ENCODE results near the gene C10orf105. TPM values are rescaled to one million over a fixed set of nuclear protein-coding genes. Genes with fewer than 3 reads are reported as not detected.

C10orf105 gene
- total RNA-seq, 1 experiment from 2014 or later = not detected

DNA sequence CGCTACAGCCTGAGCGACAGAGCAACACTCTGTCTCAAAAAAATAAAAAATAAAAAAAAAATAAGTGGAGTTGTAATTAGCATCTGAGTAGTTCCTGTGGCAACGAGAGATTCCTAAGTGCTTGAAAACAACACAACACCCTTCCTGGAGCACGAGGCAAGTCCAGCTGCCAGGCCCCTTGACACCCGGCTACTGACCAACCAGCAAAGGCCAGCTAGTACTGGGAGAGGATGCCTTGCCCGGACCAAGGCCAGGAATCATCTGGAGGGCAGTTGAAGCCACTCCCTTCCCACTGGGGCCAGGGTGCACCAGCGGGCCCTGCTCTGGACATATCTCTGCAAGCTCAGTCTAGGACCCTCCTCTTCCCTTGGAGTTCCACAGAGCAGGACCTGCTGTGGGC, 536 bp downstream of the C10orf105 start:
- no peak overlapping the region for H3K4me3 ChIP-seq (ENCODE audit: low read length)
- H3K4me1 ChIP-seq (ENCODE audit: low read length) = peaks cover 4% of the 10 kb centered on the region
- DNase-seq = no peak
- H2AFZ ChIP-seq (ENCODE audit: low read length) = no peak overlapping the region
- H3K9me2 ChIP-seq (replicated peaks; ENCODE audit: insufficient read depth, low read length) = no peaks in the 10 kb centered on the region
- H3K9ac ChIP-seq (ENCODE audit: low read length) = no peak overlapping the region
- no peaks in the 10 kb centered on the region for H3K36me3 ChIP-seq (ENCODE audit: insufficient read depth, low read length)
- no peak overlapping the region for H3K27ac ChIP-seq (ENCODE audit: low read length)
- no peaks in the 10 kb centered on the region for H3K27me3 ChIP-seq (ENCODE audit: low read length)
- H3K79me2 ChIP-seq (ENCODE audit: low read length) = no peaks in the 10 kb centered on the region
- no peaks in the 10 kb centered on the region for H4K20me1 ChIP-seq (ENCODE audit: insufficient read depth, low read depth, low read length)
- H3K4me2 ChIP-seq (ENCODE audit: low read depth, low read length, poor library complexity, severe bottlenecking) = no peak overlapping the region
- no peaks in the 10 kb centered on the region for H3K9me3 ChIP-seq (ENCODE audit: low read length)

DNA sequence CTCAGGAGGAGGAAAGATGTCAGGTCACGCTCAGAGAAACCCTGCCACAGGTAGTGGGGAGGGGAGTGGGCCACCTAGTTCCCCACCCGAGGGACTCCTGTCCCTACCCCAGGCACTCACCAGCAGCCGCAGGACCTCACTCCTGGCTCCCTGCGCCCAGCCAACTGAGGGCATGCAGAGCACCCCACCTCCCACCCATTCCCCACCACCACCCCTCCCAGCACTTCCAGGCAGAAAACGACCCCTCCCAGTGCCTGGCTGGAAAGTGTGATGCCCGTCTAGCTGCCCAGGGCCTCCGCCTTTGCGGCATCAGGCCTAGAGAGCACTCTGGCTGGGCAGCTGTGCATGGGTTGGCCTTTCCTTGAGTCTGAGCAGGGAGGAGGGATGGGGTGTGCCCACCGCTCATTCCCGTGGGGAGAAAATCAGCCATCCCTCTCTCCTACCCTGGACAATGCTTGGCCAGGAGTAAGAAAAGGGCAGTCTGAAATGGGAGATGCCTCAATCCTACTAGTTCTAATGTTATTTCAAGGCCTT, 1.3 kb downstream of the C10orf105 start:
- Histone ChIP-seq H3K4me3 (ENCODE audit: low read length) (no peak overlapping the region), H2AFZ (ENCODE audit: low read length) (no peak overlapping the region), H3K9me2 (replicated peaks; ENCODE audit: insufficient read depth, low read length) (no peaks in the 10 kb centered on the region), H3K27ac (ENCODE audit: low read length) (no peak overlapping the region), H3K27me3 (ENCODE audit: low read length) (no peaks in the 10 kb centered on the region), H3K4me2 (ENCODE audit: low read depth, low read length, poor library complexity, severe bottlenecking) (no peak overlapping the region), H3K36me3 (ENCODE audit: insufficient read depth, low read length) (no peaks in the 10 kb centered on the region), H4K20me1 (ENCODE audit: insufficient read depth, low read depth, low read length) (no peaks in the 10 kb centered on the region), H3K9me3 (ENCODE audit: low read length) (no peaks in the 10 kb centered on the region), H3K4me1 (ENCODE audit: low read length) (peaks cover 12% of the 10 kb centered on the region), H3K79me2 (ENCODE audit: low read length) (no peaks in the 10 kb centered on the region), H3K9ac (ENCODE audit: low read length) (no peak overlapping the region)
- DNase-seq = no peak

DNA sequence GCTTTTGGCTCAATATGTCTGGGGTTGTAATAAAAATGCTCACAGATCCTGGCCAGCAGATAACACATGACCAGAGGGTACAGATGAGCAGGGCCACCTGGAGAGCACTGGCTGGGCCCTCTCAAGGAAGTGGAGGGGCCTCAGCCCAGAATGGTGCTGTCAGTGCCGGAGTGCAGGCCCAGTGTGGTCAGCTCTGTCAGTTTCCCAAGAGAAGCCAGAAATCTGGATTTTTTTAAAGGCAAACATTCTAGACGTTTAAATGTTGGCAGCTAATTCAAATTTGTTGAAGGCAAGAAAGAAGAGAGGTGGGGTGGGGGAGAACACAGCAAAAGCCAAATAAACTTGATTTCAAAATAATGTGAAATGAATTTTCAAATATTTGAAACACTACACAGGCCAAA, 2.0 kb downstream of the C10orf105 start:
- H4K20me1 ChIP-seq (ENCODE audit: insufficient read depth, low read depth, low read length) = no peaks in the 10 kb centered on the region
- no peaks in the 10 kb centered on the region for H3K36me3 ChIP-seq (ENCODE audit: insufficient read depth, low read length)
- peaks cover 19% of the 10 kb centered on the region for H3K4me1 ChIP-seq (ENCODE audit: low read length)
- H3K79me2 ChIP-seq (ENCODE audit: low read length) = no peaks in the 10 kb centered on the region
- no peak for DNase-seq
- H3K9me2 ChIP-seq (replicated peaks; ENCODE audit: insufficient read depth, low read length) = no peaks in the 10 kb centered on the region
- no peak overlapping the region for H3K4me2 ChIP-seq (ENCODE audit: low read depth, low read length, poor library complexity, severe bottlenecking)
- H3K27me3 ChIP-seq (ENCODE audit: low read length) = no peaks in the 10 kb centered on the region
- H2AFZ ChIP-seq (ENCODE audit: low read length) = no peak overlapping the region
- no peaks in the 10 kb centered on the region for H3K9me3 ChIP-seq (ENCODE audit: low read length)
- no peak overlapping the region for H3K9ac ChIP-seq (ENCODE audit: low read length)
- no peak overlapping the region for H3K27ac ChIP-seq (ENCODE audit: low read length)
- H3K4me3 ChIP-seq (ENCODE audit: low read length) = no peak overlapping the region

DNA sequence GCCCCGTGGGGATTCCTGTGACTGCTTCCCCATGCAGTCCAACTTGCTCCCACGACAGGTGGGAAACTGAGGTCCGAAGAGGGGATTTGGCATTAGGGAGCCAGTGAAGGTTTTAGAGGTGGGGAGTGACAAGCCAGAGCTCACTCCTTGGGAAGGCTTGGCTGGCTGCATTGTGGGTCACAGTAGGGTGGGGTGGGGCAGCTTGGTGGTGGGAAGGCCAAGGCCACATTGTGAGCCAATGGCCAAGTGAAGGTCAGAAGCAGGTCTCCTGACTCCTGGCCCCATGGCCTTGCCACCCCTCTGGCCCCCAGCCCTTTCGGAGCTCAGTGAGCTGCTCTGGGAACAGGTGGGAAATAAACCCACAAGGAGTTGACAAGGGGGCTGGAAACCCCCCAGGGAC, 2.5 kb downstream of the C10orf105 start:
- no peak overlapping the region for H3K4me2 ChIP-seq (ENCODE audit: low read depth, low read length, poor library complexity, severe bottlenecking)
- H3K27ac ChIP-seq (ENCODE audit: low read length) = no peak overlapping the region
- H3K4me3 ChIP-seq (ENCODE audit: low read length) = no peak overlapping the region
- H3K9me3 ChIP-seq (ENCODE audit: low read length) = no peaks in the 10 kb centered on the region
- no peak for DNase-seq
- no peak overlapping the region for H3K9ac ChIP-seq (ENCODE audit: low read length)
- H3K4me1 ChIP-seq (ENCODE audit: low read length) = peaks cover 22% of the 10 kb centered on the region
- no peaks in the 10 kb centered on the region for H3K79me2 ChIP-seq (ENCODE audit: low read length)
- H3K9me2 ChIP-seq (replicated peaks; ENCODE audit: insufficient read depth, low read length) = no peaks in the 10 kb centered on the region
- H4K20me1 ChIP-seq (ENCODE audit: insufficient read depth, low read depth, low read length) = no peaks in the 10 kb centered on the region
- no peak overlapping the region for H2AFZ ChIP-seq (ENCODE audit: low read length)
- H3K36me3 ChIP-seq (ENCODE audit: insufficient read depth, low read length) = no peaks in the 10 kb centered on the region
- no peaks in the 10 kb centered on the region for H3K27me3 ChIP-seq (ENCODE audit: low read length)

DNA sequence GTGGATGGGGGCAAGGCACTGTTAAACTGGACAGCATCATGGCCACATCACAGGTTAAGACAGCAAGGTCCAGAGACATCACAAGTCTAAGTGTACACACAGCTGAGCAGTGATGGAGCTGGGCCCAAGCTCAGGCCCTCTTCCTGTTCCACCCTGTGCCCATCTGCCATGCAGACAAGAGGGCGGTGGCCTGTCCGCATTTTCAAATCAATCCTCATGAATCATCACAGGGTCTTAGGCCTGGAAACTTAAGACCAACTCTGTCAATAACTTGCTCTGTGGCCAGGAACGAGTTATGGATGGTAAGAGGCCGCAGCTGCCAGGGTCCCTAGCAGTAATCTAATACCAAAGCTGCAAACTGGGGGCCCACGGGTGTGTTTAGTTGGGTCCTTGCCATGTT, 3.2 kb downstream of the C10orf105 start:
- Histone ChIP-seq H3K36me3 (ENCODE audit: insufficient read depth, low read length) (no peaks in the 10 kb centered on the region), H3K4me3 (ENCODE audit: low read length) (no peak overlapping the region), H3K79me2 (ENCODE audit: low read length) (no peaks in the 10 kb centered on the region), H3K9me3 (ENCODE audit: low read length) (no peaks in the 10 kb centered on the region), H3K27me3 (ENCODE audit: low read length) (no peaks in the 10 kb centered on the region), H3K4me2 (ENCODE audit: low read depth, low read length, poor library complexity, severe bottlenecking) (no peak overlapping the region), H3K9me2 (replicated peaks; ENCODE audit: insufficient read depth, low read length) (no peaks in the 10 kb centered on the region), H2AFZ (ENCODE audit: low read length) (no peak overlapping the region), H3K27ac (ENCODE audit: low read length) (no peak overlapping the region), H4K20me1 (ENCODE audit: insufficient read depth, low read depth, low read length) (no peaks in the 10 kb centered on the region), H3K4me1 (ENCODE audit: low read length) (peaks cover 22% of the 10 kb centered on the region), H3K9ac (ENCODE audit: low read length) (no peak overlapping the region)
- DNase-seq = no peak

DNA sequence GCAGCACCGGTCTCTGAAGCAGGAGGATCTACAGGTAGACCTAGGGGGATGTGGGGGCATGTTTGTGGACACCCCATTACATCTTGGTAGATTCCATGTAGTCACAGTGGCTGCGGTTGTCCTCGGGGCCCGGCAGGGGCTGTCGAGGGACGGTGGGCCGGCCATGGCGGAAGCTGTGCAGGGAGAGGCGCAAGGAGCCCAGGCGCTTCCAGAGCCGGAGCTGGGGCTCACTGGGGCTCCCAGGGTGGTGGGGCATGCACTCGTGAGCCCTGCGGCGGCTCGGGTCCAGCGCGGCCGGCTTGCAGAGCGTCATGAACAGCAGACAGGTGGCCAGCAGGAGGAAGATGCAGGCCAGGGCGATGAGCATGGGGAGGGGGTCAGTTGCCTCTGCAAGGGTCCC, 3.7 kb downstream of the C10orf105 start:
- Histone ChIP-seq H3K36me3 (ENCODE audit: insufficient read depth, low read length) (no peaks in the 10 kb centered on the region), H3K4me2 (ENCODE audit: low read depth, low read length, poor library complexity, severe bottlenecking) (no peak overlapping the region), H3K27ac (ENCODE audit: low read length) (no peak overlapping the region), H3K9me2 (replicated peaks; ENCODE audit: insufficient read depth, low read length) (no peaks in the 10 kb centered on the region), H3K9me3 (ENCODE audit: low read length) (no peaks in the 10 kb centered on the region), H2AFZ (ENCODE audit: low read length) (no peak overlapping the region), H3K9ac (ENCODE audit: low read length) (no peak overlapping the region), H4K20me1 (ENCODE audit: insufficient read depth, low read depth, low read length) (no peaks in the 10 kb centered on the region), H3K79me2 (ENCODE audit: low read length) (no peaks in the 10 kb centered on the region), H3K4me3 (ENCODE audit: low read length) (no peak overlapping the region), H3K4me1 (ENCODE audit: low read length) (peaks cover 22% of the 10 kb centered on the region), H3K27me3 (ENCODE audit: low read length) (no peaks in the 10 kb centered on the region)
- DNase-seq = no peak

DNA sequence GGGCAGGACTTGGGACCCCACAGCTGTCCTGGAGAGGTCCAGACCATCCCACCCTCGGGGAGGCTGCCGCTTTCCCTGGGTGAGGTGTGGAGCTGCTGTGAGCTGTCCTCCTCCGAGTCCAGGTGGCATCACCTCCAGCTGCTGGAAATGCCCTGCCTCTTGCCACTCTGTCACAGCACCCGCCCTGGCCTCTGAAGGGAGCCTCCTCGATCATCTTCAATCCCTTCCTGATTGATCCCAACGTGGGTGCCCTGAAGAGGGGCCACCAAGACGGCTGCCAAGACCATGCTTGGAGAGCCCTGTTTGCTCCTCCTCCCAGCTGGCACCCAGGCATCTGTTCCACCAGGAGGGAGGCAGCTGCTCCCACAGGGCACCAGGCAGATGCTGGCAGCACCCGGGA, 4.6 kb downstream of the C10orf105 start:
- Histone ChIP-seq H2AFZ (ENCODE audit: low read length) (no peak overlapping the region), H3K9ac (ENCODE audit: low read length) (no peak overlapping the region), H3K9me3 (ENCODE audit: low read length) (no peaks in the 10 kb centered on the region), H3K4me1 (ENCODE audit: low read length) (peaks cover 22% of the 10 kb centered on the region), H3K9me2 (replicated peaks; ENCODE audit: insufficient read depth, low read length) (no peaks in the 10 kb centered on the region), H3K27me3 (ENCODE audit: low read length) (no peaks in the 10 kb centered on the region), H3K79me2 (ENCODE audit: low read length) (no peaks in the 10 kb centered on the region), H4K20me1 (ENCODE audit: insufficient read depth, low read depth, low read length) (no peaks in the 10 kb centered on the region; the same call in 1 of the 2 replicates), H3K27ac (ENCODE audit: low read length) (no peak overlapping the region), H3K36me3 (ENCODE audit: insufficient read depth, low read length) (no peaks in the 10 kb centered on the region), H3K4me2 (ENCODE audit: low read depth, low read length, poor library complexity, severe bottlenecking) (no peak overlapping the region), H3K4me3 (ENCODE audit: low read length) (no peak overlapping the region)
- no peak for DNase-seq

DNA sequence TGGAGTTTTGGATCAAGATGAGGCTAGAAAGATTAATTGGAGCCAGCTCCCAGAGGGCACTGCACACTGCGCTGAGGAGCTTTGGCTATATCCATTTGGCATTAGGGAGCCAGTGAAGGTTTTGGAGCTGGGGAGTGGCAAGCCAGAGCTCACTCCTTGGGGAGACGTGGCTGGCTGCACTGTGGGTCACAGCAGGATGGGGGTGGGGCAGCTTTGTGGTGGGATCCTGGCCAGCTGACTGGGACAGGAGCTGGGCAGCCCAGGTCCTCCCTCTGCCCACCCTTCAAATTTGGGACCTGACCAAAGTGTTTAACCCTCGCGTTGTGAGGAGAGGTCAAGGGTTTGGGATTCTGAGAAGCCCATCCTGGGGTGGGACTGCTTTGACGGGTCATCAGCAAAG, 5.0 kb downstream of the C10orf105 start:
- no peak overlapping the region for H3K4me3 ChIP-seq (ENCODE audit: low read length)
- H4K20me1 ChIP-seq (ENCODE audit: insufficient read depth, low read depth, low read length) = no peaks in the 10 kb centered on the region; the same call in 1 of the 2 replicates
- peaks cover 25% of the 10 kb centered on the region for H3K4me1 ChIP-seq (ENCODE audit: low read length)
- no peaks in the 10 kb centered on the region for H3K36me3 ChIP-seq (ENCODE audit: insufficient read depth, low read length)
- no peak for DNase-seq
- H3K9me2 ChIP-seq (replicated peaks; ENCODE audit: insufficient read depth, low read length) = no peaks in the 10 kb centered on the region
- H3K79me2 ChIP-seq (ENCODE audit: low read length) = no peaks in the 10 kb centered on the region
- H3K9me3 ChIP-seq (ENCODE audit: low read length) = no peaks in the 10 kb centered on the region
- no peak overlapping the region for H2AFZ ChIP-seq (ENCODE audit: low read length)
- H3K27me3 ChIP-seq (ENCODE audit: low read length) = no peaks in the 10 kb centered on the region
- H3K27ac ChIP-seq (ENCODE audit: low read length) = no peak overlapping the region
- no peak overlapping the region for H3K4me2 ChIP-seq (ENCODE audit: low read depth, low read length, poor library complexity, severe bottlenecking)
- H3K9ac ChIP-seq (ENCODE audit: low read length) = no peak overlapping the region

DNA sequence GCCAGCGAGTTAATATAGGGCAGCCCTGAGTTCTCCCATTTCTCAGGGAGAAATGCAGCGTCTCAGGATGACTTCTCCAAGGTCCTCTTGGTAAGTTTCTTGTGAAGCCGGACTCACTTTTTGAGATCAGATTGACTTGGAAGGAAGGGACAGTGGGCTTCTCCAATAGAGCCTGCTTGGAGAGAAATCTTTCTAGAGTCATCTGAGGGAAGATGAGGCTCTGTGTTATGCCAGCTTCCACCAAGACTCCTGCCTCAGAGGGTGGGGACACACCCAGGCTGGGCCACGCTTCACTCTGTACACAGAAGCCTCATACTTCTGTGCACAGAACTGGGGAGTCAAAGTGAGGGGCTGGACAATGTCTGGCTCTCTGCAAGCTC, 5.6 kb downstream of the C10orf105 start:
- Histone ChIP-seq H3K9me3 (ENCODE audit: low read length) (no peaks in the 10 kb centered on the region), H2AFZ (ENCODE audit: low read length) (no peak overlapping the region), H3K27ac (ENCODE audit: low read length) (no peak overlapping the region), H3K9me2 (replicated peaks; ENCODE audit: insufficient read depth, low read length) (no peaks in the 10 kb centered on the region), H3K27me3 (ENCODE audit: low read length) (no peaks in the 10 kb centered on the region), H3K79me2 (ENCODE audit: low read length) (no peaks in the 10 kb centered on the region), H3K4me3 (ENCODE audit: low read length) (no peak overlapping the region), H3K4me2 (ENCODE audit: low read depth, low read length, poor library complexity, severe bottlenecking) (no peak overlapping the region), H3K36me3 (ENCODE audit: insufficient read depth, low read length) (no peaks in the 10 kb centered on the region), H3K9ac (ENCODE audit: low read length) (no peak overlapping the region), H3K4me1 (ENCODE audit: low read length) (peaks cover 30% of the 10 kb centered on the region), H4K20me1 (ENCODE audit: insufficient read depth, low read depth, low read length) (no peaks in the 10 kb centered on the region; the same call in 1 of the 2 replicates)
- DNase-seq = no peak
